IMR-90 (cell line): ENCODE results near the gene TTF1. TPM values are rescaled to one million over a fixed set of nuclear protein-coding genes. Genes with fewer than 3 reads are reported as not detected.

Experiments
- ATAC-seq: fragments of 200-7000 bp; cut with Tn5 transposase; 2 replicates; pipeline ENCODE4 v1.9.1; 2020; ENCODE audit warnings: low read depth, mild to moderate bottlenecking, moderate library complexity
- BruUV-seq: library from RNA; stranded (reverse); fragments of 400-500 nt; replicated peaks from 2 replicates; lab custom pipeline; 2021; lab: Mats Ljungman, UMichigan
- CTCF ChIA-PET: fragments of 300-600 bp; formaldehyde crosslinking; extraction: SDS; loops from one replicate; lab custom pipeline; 2021; ENCODE audit warnings: antibody characterized with exemption; lab: Yijun Ruan, JAX
- POLR2A ChIA-PET: fragments of 300-600 bp; sonication (Branson Sonifier 250); formaldehyde crosslinking; loops from one replicate; lab custom pipeline; 2022; ENCODE audit warnings: antibody characterized with exemption; ENCODE audit not compliant: unreplicated experiment; lab: Charles Lee
- DNase-seq: peaks from one replicate; pipeline ENCODE4 v3.0.0; 2013
- H2AFZ ChIP-seq: replicated peaks from 2 replicates; pipeline ENCODE3; 2013; ENCODE audit warnings: low read length, mild to moderate bottlenecking; ENCODE audit not compliant: poor library complexity
- H2AK5ac ChIP-seq: 2 replicates; pipeline ENCODE4 v1.6.1; 2013; ENCODE audit warnings: low read depth, low read length, inconsistent platforms
- H2AK9ac ChIP-seq: replicated peaks from 2 replicates; pipeline ENCODE3; 2013; ENCODE audit warnings: mild to moderate bottlenecking, low read depth, low read length, moderate library complexity; ENCODE audit not compliant: poor library complexity
- H2BK120ac ChIP-seq: 2 replicates; pipeline ENCODE4 v1.6.1; 2013; ENCODE audit warnings: low read depth, low read length, inconsistent platforms
- H2BK15ac ChIP-seq: 3 replicates; pipeline ENCODE4 v1.6.1; 2013; ENCODE audit warnings: low read depth, low read length, inconsistent platforms
- H2BK20ac ChIP-seq: 2 replicates; pipeline ENCODE4 v1.6.1; 2013; ENCODE audit warnings: low read depth, mild to moderate bottlenecking, inconsistent platforms, low read length, moderate library complexity
- H2BK5ac ChIP-seq: 2 replicates; pipeline ENCODE4 v1.6.1; 2013; ENCODE audit warnings: mild to moderate bottlenecking, low read depth, low read length, inconsistent platforms; ENCODE audit not compliant: poor library complexity, severe bottlenecking
- H3K14ac ChIP-seq: replicated peaks from 2 replicates; pipeline ENCODE4 v1.6.1; 2013; ENCODE audit warnings: low read depth, low read length, inconsistent platforms
- H3K18ac ChIP-seq: 2 replicates; pipeline ENCODE4 v1.6.1; 2013; ENCODE audit warnings: low read depth, low read length, control low read depth
- H3K23ac ChIP-seq: 2 replicates; pipeline ENCODE4 v1.6.1; 2013; ENCODE audit warnings: low read depth, low read length, inconsistent platforms
- H3K27ac ChIP-seq: 2 replicates; pipeline ENCODE4 v1.5.1; 2013; ENCODE audit warnings: mild to moderate bottlenecking, control low read depth, low read length; ENCODE audit not compliant: insufficient read depth
- H3K27me3 ChIP-seq: 2 replicates; pipeline ENCODE4 v1.6.1; 2013; ENCODE audit warnings: low read length; ENCODE audit not compliant: control insufficient read depth, insufficient read depth
- H3K36me3 ChIP-seq: 2 replicates; pipeline ENCODE4 v1.6.1; 2013; ENCODE audit warnings: low read length, mixed read lengths; ENCODE audit not compliant: control insufficient read depth, insufficient read depth
- H3K4ac ChIP-seq: 2 replicates; pipeline ENCODE4 v1.6.1; 2013; ENCODE audit warnings: low read depth, low read length, inconsistent platforms
- H3K4me1 ChIP-seq: 2 replicates; pipeline ENCODE4 v1.6.1; 2013; ENCODE audit warnings: low read length, mixed read lengths; ENCODE audit not compliant: control insufficient read depth, insufficient read depth
- H3K4me2 ChIP-seq: 2 replicates; pipeline ENCODE4 v1.6.1; 2013; ENCODE audit warnings: low read depth, mild to moderate bottlenecking, control low read depth, low read length, moderate library complexity
- H3K4me3 ChIP-seq: 2 replicates; pipeline ENCODE4 v1.5.1; 2013; ENCODE audit warnings: low read depth, mild to moderate bottlenecking, control low read depth, low read length, moderate library complexity; ENCODE audit not compliant: insufficient read depth
- H3K56ac ChIP-seq: 2 replicates; pipeline ENCODE4 v1.6.1; 2013; ENCODE audit warnings: low read length, inconsistent platforms; ENCODE audit not compliant: insufficient read depth; ENCODE audit errors: extremely low read depth
- H3K79me1 ChIP-seq, 2 experiments: 2 replicates each; pipeline ENCODE4 v1.6.1; 2013; ENCODE audit warnings: low read length in 2 of 2, inconsistent platforms in 1 of 2, low read depth in 1 of 2
- H3K9ac ChIP-seq: 2 replicates; pipeline ENCODE4 v1.6.1; 2013; ENCODE audit warnings: low read depth, low read length, control low read depth
- H3K9me1 ChIP-seq: 2 replicates; pipeline ENCODE4 v1.6.1; 2013; ENCODE audit warnings: low read length, inconsistent platforms; ENCODE audit not compliant: insufficient read depth
- H3K9me3 ChIP-seq: 2 replicates; pipeline ENCODE4 v1.6.1; 2013; ENCODE audit warnings: low read length; ENCODE audit not compliant: control insufficient read depth, insufficient read depth
- H4K20me1 ChIP-seq: 2 replicates; pipeline ENCODE4 v1.6.1; 2013; ENCODE audit warnings: low read length, inconsistent platforms; ENCODE audit not compliant: insufficient read depth
- H4K5ac ChIP-seq: 2 replicates; pipeline ENCODE4 v1.6.1; 2013; ENCODE audit warnings: mild to moderate bottlenecking, low read depth, low read length, control low read depth
- H4K8ac ChIP-seq, 2 experiments: 2 replicates each; pipeline ENCODE4 v1.6.1; 2013; ENCODE audit warnings: low read depth in 2 of 2, low read length in 2 of 2, control low read depth in 1 of 2, inconsistent platforms in 1 of 2
- H4K91ac ChIP-seq: 2 replicates; pipeline ENCODE4 v1.6.1; 2013; ENCODE audit warnings: low read depth, low read length, inconsistent platforms; ENCODE audit not compliant: insufficient read depth
- CEBPB ChIP-seq: IDR thresholded peaks from 2 replicates; pipeline ENCODE4 v1.6.1; 2012; ENCODE audit warnings: low read depth, low read length, improper control_type of control experiment
- ELK1 ChIP-seq: fragments of 150-350 bp; IDR thresholded peaks from 2 replicates; pipeline ENCODE4 v1.6.1; 2016; ENCODE audit warnings: low read depth, mild to moderate bottlenecking, low read length, moderate library complexity, borderline replicate concordance
- MAFK ChIP-seq: IDR thresholded peaks from 2 replicates; pipeline ENCODE4 v1.6.1; 2012; ENCODE audit warnings: low read depth, low read length, improper control_type of control experiment
- USF2 ChIP-seq: fragments of 150-350 bp; IDR thresholded peaks from 2 replicates; pipeline ENCODE4 v1.6.1; 2017; ENCODE audit warnings: mild to moderate bottlenecking, antibody characterized with exemption, low read length, low read depth
- WGBS, 2 experiments: methylation state at CpG; one replicate each; pipeline versions ENCODE4 v1.1.5 to v1.1.7; 2013; ENCODE audit warnings: missing lambda C conversion rate in 2 of 2; ENCODE audit not compliant: insufficient read length in 1 of 2; ENCODE audit errors: extremely low coverage in 2 of 2; 5-methylcytosine and 5-hydroxymethylcytosine counted together
- dilution Hi-C: fragments of 300-500 bp; cut with HindIII; formaldehyde crosslinking; loops from one replicate; pipeline ENCODE4 v1.14.3; 2018; ENCODE audit warnings: low sequenced_read_pairs; ENCODE audit not compliant: unreplicated experiment
- in situ Hi-C: fragments of 300-500 bp; cut with MboI; formaldehyde crosslinking; loops from 3 replicates; pipeline ENCODE4 v1.14.3; 2019; ENCODE audit warnings: low sequenced_read_pairs, inconsistent platforms, mixed read lengths
- intact Hi-C: fragments of 100-400 bp; cut with micrococcal nuclease; formaldehyde crosslinking; loops from 2 replicates; pipeline ENCODE4 v1.10.0; 2022
- polyA plus RNA-seq, 3 experiments: library from polyadenylated mRNA; depleted of rRNA; stranded (reverse); fragments of >200 nt; gene quantifications; 2 replicates each; pipeline ENCODE4 v1.2.3, GENCODE V29; 2012; ENCODE audit warnings: low replicate concordance in 1 of 3
- total RNA-seq: library from RNA; depleted of rRNA; stranded (reverse); fragments of >200 nt; gene quantifications from 2 replicates; pipeline ENCODE4 v1.2.3, GENCODE V29; 2012

Gene TTF1
- total and polyA plus RNA-seq, 2 of the 4 experiments (the other 2 are of a cell fraction): 6.5 to 12.0 TPM

- no peak overlapping the region for H2AFZ ChIP-seq
- no peak overlapping the region for H3K4me2 ChIP-seq
- no peak overlapping the region for H2AK5ac ChIP-seq
- H3K9ac ChIP-seq: no peak overlapping the region
- dilution Hi-C loops: no loop called here
- H3K4me1 ChIP-seq: no peaks in the 10 kb centered on the region
- 0 out of 2 replicates have a peak, but pooled peaks cover 3% of the 10 kb centered on the region for H3K27me3 ChIP-seq
- BruUV-seq: no TSS peak
- no peaks in the 10 kb centered on the region for H3K36me3 ChIP-seq
- no peak overlapping the region for H3K4me3 ChIP-seq
- H3K9me1 ChIP-seq: no peaks in the 10 kb centered on the region
- no peak overlapping the region for H4K91ac ChIP-seq
- H3K27ac ChIP-seq: no peak overlapping the region
- no peak overlapping the region for H3K4ac ChIP-seq
- no peak overlapping the region for H2BK20ac ChIP-seq
- no peak overlapping the region for H3K56ac ChIP-seq
- intact Hi-C loops: no loop called here
- in situ Hi-C loops: no loop called here
- no peaks in the 10 kb centered on the region for H3K79me1 ChIP-seq
- H2BK120ac ChIP-seq: no peak overlapping the region
- H3K14ac ChIP-seq: no peak overlapping the region
- ATAC-seq (no peak), DNase-seq (no peak)
- no peak overlapping the region for H2AK9ac ChIP-seq
- ChIA-PET POLR2A (no interaction called here), CTCF (no interaction called here)
- WGBS, 2 experiments: no CpG with 5 or more reads among the region's 3 CpGs
- no peak overlapping the region for H3K23ac ChIP-seq
- H4K5ac ChIP-seq: no peak overlapping the region
- no peak overlapping the region for H3K18ac ChIP-seq
- H2BK5ac ChIP-seq: no peak overlapping the region
- no peaks in the 10 kb centered on the region for H3K9me3 ChIP-seq
- H2BK15ac ChIP-seq: no peak overlapping the region
- TF ChIP-seq CEBPB (no peak), MAFK (no peak), USF2 (no peak), ELK1 (no peak)
- H4K8ac ChIP-seq: no peak overlapping the region
- no peaks in the 10 kb centered on the region for H4K20me1 ChIP-seq
Measured at GRCh38 chr9:132365986-132366385, 40.7 kb downstream of the TTF1 start.
